VCaP (cell line): ENCODE data around the gene PKNOX2.

Source experiments
- H3K27ac ChIP-seq: fragments of 450-650 bp; 2 replicates; pipeline ENCODE4 v1.5.1; 2017
- TF ChIP-seq, protein P1 (sequence below): fragments of 450-650 bp; conservative IDR thresholded peaks from 2 replicates; pipeline ENCODE4 v1.5.1; 2017; ENCODE audit warnings: mild to moderate bottlenecking, moderate library complexity

PKNOX2 gene

DNA sequence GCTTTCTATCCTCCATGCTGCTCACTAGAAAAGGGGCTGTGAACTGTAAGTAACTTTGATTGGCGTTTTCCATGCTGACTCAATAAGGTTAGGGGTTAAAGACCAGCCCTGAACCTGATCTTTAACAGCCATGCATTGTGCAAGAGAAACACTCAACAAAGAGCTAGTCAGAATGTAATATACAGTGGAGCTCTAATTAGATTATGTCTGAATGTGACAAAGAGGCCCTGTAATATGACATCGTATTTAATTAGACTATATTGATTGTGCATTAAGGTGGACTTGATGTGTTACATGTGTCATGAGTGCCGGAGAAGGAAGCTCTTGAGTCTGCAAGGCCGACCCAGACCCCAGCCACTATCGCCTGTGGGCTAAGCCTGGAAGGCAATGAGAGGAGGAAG lies 70.5 kb downstream of the PKNOX2 start:
- TF ChIP-seq, protein P1, sequence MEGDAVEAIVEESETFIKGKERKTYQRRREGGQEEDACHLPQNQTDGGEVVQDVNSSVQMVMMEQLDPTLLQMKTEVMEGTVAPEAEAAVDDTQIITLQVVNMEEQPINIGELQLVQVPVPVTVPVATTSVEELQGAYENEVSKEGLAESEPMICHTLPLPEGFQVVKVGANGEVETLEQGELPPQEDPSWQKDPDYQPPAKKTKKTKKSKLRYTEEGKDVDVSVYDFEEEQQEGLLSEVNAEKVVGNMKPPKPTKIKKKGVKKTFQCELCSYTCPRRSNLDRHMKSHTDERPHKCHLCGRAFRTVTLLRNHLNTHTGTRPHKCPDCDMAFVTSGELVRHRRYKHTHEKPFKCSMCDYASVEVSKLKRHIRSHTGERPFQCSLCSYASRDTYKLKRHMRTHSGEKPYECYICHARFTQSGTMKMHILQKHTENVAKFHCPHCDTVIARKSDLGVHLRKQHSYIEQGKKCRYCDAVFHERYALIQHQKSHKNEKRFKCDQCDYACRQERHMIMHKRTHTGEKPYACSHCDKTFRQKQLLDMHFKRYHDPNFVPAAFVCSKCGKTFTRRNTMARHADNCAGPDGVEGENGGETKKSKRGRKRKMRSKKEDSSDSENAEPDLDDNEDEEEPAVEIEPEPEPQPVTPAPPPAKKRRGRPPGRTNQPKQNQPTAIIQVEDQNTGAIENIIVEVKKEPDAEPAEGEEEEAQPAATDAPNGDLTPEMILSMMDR: no peak
- peak overlapping the region; percentile 73 for H3K27ac ChIP-seq

DNA sequence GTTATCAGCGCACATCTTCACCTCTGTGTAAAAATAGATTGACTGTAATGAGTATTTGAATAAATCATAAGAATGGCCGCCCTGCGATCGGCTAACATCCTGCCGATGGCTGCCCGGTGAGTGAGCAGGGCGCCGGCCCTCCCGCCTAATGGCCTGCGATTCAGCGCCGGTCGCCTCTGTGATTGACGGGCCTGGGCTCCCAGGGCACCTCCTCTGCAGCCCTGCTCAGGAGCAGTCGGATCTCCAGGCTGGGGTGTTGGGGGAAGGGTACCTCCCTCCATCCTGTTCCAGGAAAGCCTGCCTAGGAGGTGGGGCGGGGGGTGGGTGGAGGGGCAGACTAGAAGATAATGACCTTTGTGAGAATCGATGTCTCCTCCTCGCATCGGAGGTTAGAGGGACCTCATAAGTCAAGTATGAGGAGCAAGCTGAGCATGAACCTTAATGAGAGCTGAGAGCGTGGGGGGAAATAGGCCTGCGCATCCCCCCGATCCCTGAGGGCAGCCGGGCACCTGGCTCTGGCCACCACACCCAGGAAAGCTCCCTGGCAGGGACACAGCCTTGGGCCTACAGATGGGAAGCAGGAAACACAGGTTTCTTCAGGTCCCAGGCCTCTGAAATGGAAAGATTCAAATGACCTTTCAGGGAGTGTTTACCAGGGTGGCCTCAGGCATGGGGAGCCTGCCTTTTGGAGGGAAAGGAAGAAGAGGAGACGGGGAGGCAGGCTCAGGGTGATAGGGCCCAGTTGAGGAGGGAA lies 71.7 kb downstream of the PKNOX2 start:
- TF ChIP-seq, protein P1: no peak
- H3K27ac ChIP-seq: peak overlapping the region; percentile 73

DNA sequence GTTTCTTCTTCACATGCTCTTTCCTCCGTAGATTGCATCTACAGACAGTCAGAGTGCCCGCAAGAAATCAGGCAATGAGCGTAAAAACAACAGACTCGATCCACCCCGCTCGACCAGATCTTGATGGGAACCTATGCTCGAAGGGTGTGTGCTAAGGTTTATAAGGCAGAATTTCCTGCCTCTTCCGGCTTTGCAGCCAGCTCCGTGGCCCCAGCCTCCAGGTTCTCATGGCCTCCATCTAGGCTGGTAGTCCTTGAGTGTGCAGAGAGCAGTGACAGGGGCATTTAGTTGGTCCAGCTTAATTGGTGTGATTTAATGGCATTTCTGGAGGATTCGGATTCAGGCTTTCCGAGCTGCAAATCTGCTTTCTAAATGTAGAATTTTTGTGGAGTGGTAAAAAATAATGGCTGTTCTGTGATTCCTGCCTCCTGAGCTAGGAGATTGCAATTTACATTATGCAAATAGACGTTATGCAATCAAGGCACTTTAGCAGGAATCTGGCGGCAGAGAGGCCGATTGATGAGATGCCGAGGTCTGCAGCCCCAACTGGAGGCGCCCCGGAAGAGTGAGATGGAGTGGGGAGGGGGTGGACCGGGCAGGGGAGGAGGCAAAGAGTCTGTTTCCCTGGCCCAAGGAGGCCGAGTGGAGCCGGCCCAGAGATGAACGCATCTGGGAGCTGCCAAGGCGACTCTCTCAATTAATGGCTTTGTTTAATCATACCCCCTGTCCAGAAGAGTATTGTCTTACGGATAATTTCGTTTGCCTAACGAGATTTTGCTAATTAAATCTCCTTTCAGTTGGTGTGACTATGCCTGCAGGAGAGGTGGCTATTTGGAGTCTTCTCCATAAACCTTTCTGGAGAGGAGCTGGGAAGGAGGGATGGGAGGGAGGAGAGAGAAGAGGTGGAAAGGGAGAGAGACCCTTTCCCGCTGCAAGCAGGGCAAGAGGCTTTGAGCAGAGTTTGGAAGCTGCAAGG lies 75.3 kb downstream of the PKNOX2 start:
- no peak overlapping the region for H3K27ac ChIP-seq
- TF ChIP-seq, protein P1: no peak

DNA sequence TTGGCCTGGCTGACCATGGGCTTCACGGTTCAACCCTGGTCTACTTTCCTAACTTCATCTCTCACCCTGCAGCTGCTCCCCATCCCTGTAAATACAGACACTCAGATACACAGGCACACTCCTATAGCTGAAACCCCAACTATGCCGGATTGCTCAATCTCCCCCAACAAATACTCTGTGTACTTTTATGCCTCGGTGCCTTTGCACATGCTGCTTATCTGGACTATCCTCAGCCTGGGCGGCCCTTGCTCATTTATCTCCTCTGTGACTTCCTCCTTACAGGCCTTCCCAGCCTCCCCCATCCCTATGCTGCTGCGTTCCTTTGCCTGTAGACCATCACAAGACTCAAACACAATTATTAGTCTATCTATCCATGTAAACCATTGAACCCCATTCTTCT lies 76.6 kb downstream of the PKNOX2 start:
- H3K27ac ChIP-seq: no peak overlapping the region
- TF ChIP-seq, protein P1: no peak

DNA sequence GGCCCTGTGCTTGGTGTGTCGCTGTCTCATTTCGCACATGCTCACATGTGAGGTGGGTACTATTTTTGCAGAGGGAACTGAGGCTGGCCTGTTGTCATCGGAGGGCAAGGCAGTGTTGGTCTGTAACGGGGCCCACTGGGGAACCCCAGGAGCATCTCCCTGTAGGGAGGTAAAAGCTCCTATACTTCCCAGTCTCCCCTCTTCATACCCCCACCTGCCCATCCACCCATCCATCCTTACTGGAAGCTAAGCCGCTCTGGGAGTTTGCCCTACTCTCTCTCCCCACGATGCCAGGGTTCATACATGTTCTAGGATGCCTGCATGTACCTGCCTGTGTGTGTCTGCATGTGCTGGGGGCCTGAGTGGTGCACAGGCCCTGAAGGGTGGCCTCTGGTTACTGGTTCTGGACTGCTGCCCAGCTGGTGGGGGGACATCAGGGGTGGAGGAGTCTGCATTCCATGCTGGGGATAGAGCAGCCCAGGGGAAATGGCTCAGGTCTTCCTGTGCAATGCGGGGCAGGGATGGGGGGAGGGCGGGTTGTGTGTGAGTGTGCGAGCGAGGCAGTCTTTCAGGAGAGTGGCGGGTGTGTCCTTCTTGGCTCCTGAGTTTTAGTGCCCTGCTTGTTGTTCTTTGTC lies 77.7 kb downstream of the PKNOX2 start:
- no peak overlapping the region for H3K27ac ChIP-seq
- TF ChIP-seq, protein P1: no peak

DNA sequence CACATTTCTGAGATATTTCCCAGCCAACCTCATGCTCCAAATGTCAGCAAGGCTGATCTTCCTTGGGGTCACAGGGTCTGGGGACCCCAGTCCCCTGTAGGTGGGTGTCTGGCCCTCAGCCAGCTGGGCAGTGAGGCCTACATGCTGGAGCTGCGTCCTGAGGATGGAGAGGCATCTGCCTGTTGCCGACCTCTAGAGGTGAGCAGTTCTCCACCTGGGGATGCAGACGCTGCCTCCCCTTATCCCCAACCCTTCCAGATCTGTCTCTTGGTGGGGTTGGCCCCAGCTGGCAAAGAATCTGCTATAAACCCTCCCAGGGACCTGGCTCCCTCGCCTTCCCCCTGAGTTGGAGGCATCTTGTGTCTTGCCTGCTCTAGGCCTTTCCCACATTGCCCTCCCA lies 79.6 kb downstream of the PKNOX2 start:
- TF ChIP-seq, protein P1: no peak
- no peak overlapping the region for H3K27ac ChIP-seq

DNA sequence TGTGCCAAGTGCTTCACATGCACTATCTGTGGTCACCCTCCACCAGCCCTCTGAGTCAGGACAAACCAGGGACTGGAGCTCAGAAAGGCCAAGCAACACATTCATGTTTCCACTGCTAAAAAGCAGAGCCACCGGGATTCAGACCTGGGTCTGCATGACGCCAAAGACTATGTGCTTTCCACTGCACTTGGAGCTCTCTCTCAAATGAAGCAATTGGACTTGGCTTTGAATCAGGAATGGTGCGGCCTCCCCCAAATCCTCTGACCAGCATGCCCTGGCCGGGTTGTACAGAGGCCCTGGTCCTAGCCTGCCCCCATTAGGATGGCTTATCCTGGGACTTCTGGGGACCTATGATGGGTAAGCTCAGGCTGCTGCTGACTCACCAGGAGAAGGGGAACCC lies 80.7 kb downstream of the PKNOX2 start:
- no peak overlapping the region for H3K27ac ChIP-seq
- TF ChIP-seq, protein P1: no peak
